NCI-H1092 (cell line): ENCODE measurements around the gene GALNT16.
A peak's percentile ranks its signal among the peaks of the same experiment; 100 is the strongest.
"Not testable (repeated sequence)": the region's sequence is repeated elsewhere in the genome, so short reads cannot be mapped to it uniquely, and the experiment has no call there.

Experiments
- DNase-seq: peaks from one replicate; lab custom pipeline; 2025; lab: John Stamatoyannopoulos, UW

The GALNT16 gene

GRCh38 chr14:69285661-69286255, 25.8 kb downstream of the GALNT16 start:
- DNase-seq = no peak

- DNase-seq = no peak
Observed at GRCh38 chr14:69287098-69288010, 27.4 kb downstream of the GALNT16 start.

GRCh38 chr14:69288011-69288771, 28.2 kb downstream of the GALNT16 start:
- no peak for DNase-seq

GRCh38 chr14:69288956-69289705, 29.2 kb downstream of the GALNT16 start:
- DNase-seq = no peak

- no peak for DNase-seq
Observed at GRCh38 chr14:69289811-69290520, 30.0 kb downstream of the GALNT16 start.

- not testable (repeated sequence) for DNase-seq
Observed at GRCh38 chr14:69290881-69291280, 30.9 kb downstream of the GALNT16 start.

- no peak for DNase-seq
Observed at GRCh38 chr14:69291396-69291795, 31.4 kb downstream of the GALNT16 start.

- no peak for DNase-seq
Observed at GRCh38 chr14:69291891-69292561, 32.1 kb downstream of the GALNT16 start.

- DNase-seq = peak; percentile 38
Observed at GRCh38 chr14:69298131-69299071, 38.4 kb downstream of the GALNT16 start.

- no peak for DNase-seq
Observed at GRCh38 chr14:69299286-69300035, 39.5 kb downstream of the GALNT16 start.

- no peak for DNase-seq
Observed at GRCh38 chr14:69300601-69301221, 40.8 kb downstream of the GALNT16 start.

GRCh38 chr14:69303086-69303485, 43.1 kb downstream of the GALNT16 start:
- no peak for DNase-seq

GRCh38 chr14:69312608-69313007, 52.6 kb downstream of the GALNT16 start:
- DNase-seq = no peak

- no peak for DNase-seq
Observed at GRCh38 chr14:69313176-69313575, 53.2 kb downstream of the GALNT16 start.

- DNase-seq = no peak
Observed at GRCh38 chr14:69314327-69314726, 54.4 kb downstream of the GALNT16 start.

GRCh38 chr14:69315301-69315700, 55.3 kb downstream of the GALNT16 start:
- no peak for DNase-seq

GRCh38 chr14:69316449-69317101, 56.6 kb downstream of the GALNT16 start:
- DNase-seq = no peak
